DOHH2 (cell line): ENCODE data around the gene DNAAF5.

Experiments
- EZH2phosphoT487 ChIP-seq: fragments of 200-600 bp; sonication (generic); IDR thresholded peaks from 2 replicates; pipeline ENCODE4 v1.6.1; 2017; ENCODE audit warnings: borderline replicate concordance, mild to moderate bottlenecking, antibody characterized with exemption, low read length, moderate library complexity, mixed read lengths
- TF ChIP-seq, protein P1 (sequence below): fragments of 200-600 bp; sonication (generic); IDR thresholded peaks from one replicate; pipeline ENCODE4 v1.5.1; 2014; ENCODE audit warnings: antibody characterized with exemption, mild to moderate bottlenecking, low read depth, low read length; ENCODE audit not compliant: poor library complexity, severe bottlenecking

DNA sequence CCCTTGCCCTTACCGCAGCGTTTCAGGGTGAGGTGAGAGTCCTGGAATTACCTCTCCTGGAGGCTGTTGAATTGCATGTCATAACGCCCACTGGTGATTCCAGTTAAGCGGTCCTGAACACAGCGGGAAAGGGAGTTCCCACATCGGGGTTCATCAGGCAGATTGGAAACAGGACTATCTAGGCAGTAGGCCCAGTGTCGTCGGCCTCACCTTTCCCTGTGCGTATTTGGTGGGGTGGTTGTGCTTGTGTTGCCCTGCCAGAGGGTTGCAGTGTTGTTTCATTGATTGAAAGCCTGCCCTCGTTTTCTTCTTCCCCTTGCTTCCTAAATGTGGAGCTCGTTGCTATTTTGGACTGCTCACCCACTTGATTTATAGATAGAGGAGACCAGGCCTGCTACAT lies 95.2 kb downstream of the DNAAF5 start:
- TF ChIP-seq, protein P1, sequence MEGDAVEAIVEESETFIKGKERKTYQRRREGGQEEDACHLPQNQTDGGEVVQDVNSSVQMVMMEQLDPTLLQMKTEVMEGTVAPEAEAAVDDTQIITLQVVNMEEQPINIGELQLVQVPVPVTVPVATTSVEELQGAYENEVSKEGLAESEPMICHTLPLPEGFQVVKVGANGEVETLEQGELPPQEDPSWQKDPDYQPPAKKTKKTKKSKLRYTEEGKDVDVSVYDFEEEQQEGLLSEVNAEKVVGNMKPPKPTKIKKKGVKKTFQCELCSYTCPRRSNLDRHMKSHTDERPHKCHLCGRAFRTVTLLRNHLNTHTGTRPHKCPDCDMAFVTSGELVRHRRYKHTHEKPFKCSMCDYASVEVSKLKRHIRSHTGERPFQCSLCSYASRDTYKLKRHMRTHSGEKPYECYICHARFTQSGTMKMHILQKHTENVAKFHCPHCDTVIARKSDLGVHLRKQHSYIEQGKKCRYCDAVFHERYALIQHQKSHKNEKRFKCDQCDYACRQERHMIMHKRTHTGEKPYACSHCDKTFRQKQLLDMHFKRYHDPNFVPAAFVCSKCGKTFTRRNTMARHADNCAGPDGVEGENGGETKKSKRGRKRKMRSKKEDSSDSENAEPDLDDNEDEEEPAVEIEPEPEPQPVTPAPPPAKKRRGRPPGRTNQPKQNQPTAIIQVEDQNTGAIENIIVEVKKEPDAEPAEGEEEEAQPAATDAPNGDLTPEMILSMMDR: no peak
- no peak for TF ChIP-seq EZH2phosphoT487
